Measurements from ENCODE around the gene UBE2O. TPM values are rescaled to one million over a fixed set of nuclear protein-coding genes. Genes with fewer than 3 reads are reported as not detected.

UBE2O gene
- total and polyA plus RNA-seq, 2 donors from 2014 or later, result 5.5 to 21.3 TPM

GRCh38 chr17:76426853-76427252 lies 26.1 kb downstream of the UBE2O start:
- Histone ChIP-seq H3K4me3 (ENCODE audit: low read length in 3 of 3) (no peak overlapping the region), H3K9ac (ENCODE audit: low read length in 3 of 3) (no peak overlapping the region), H3K27ac (ENCODE audit: low read depth in 2 of 2, low read length in 2 of 2) (peak overlapping the region in 1 of 2 donors; percentile 3), H3K4me1 (ENCODE audit: control insufficient read depth in 2 of 3, insufficient read depth in 2 of 3, low read depth in 1 of 3, low read length in 3 of 3) (peaks cover 0 to 8% (median 5%) of the 10 kb centered on the region in 3 donors), H3K9me3 (ENCODE audit: control insufficient read depth in 2 of 3, insufficient read depth in 1 of 3, low read length in 3 of 3) (no peaks in the 10 kb centered on the region), H3K27me3 (ENCODE audit: control insufficient read depth, insufficient read depth, low read length) (no peaks in the 10 kb centered on the region), H3K36me3 (ENCODE audit: control insufficient read depth in 2 of 3, insufficient read depth in 3 of 3, low read length in 3 of 3) (no peaks in the 10 kb centered on the region)
- no peak for DNase-seq
- intact Hi-C loops (cut with DNase I), result no loop called here
- TF ChIP-seq CTCF (IDR thresholded peaks at IDR 0.05; ENCODE audit: borderline replicate concordance, extremely low read depth, insufficient read depth), result no peak
- FAIRE-seq, result no peak

GRCh38 chr17:76422860-76423259 lies 30.1 kb downstream of the UBE2O start:
- no peak for FAIRE-seq
- H3K4me3 ChIP-seq (ENCODE audit: low read length in 3 of 3), result no peak overlapping the region

GRCh38 chr17:76422406-76422805 lies 30.5 kb downstream of the UBE2O start:
- Histone ChIP-seq H3K4me3 (ENCODE audit: low read length in 3 of 3) (no peak overlapping the region), H3K9ac (ENCODE audit: low read length in 3 of 3) (no peak overlapping the region), H3K27me3 (ENCODE audit: control insufficient read depth, insufficient read depth, low read length) (no peaks in the 10 kb centered on the region), H3K4me1 (ENCODE audit: control insufficient read depth in 2 of 3, insufficient read depth in 2 of 3, low read depth in 1 of 3, low read length in 3 of 3) (peaks cover 0 to 16% (median 4%) of the 10 kb centered on the region in 3 donors), H3K36me3 (ENCODE audit: control insufficient read depth in 2 of 3, insufficient read depth in 3 of 3, low read length in 3 of 3) (no peaks in the 10 kb centered on the region), H3K27ac (ENCODE audit: low read depth in 2 of 2, low read length in 2 of 2) (no peak overlapping the region), H3K9me3 (ENCODE audit: control insufficient read depth in 2 of 3, insufficient read depth in 1 of 3, low read length in 3 of 3) (no peaks in the 10 kb centered on the region)
- no peak for FAIRE-seq
- intact Hi-C loops (cut with DNase I), result no loop called here
- no peak for TF ChIP-seq CTCF (IDR thresholded peaks at IDR 0.05; ENCODE audit: borderline replicate concordance, extremely low read depth, insufficient read depth)
- no peak for DNase-seq

More at GRCh38 chr17:76422860-76423259, 30.1 kb downstream of the UBE2O start:
- H3K9me3 ChIP-seq (ENCODE audit: control insufficient read depth in 2 of 3, insufficient read depth in 1 of 3, low read length in 3 of 3), result no peaks in the 10 kb centered on the region
- intact Hi-C loops (cut with DNase I), result no loop called here
- no peak for DNase-seq
- no peak for TF ChIP-seq CTCF (IDR thresholded peaks at IDR 0.05; ENCODE audit: borderline replicate concordance, extremely low read depth, insufficient read depth)
- H3K36me3 ChIP-seq (ENCODE audit: control insufficient read depth in 2 of 3, insufficient read depth in 3 of 3, low read length in 3 of 3), result no peaks in the 10 kb centered on the region
- H3K9ac ChIP-seq (ENCODE audit: low read length in 3 of 3), result no peak overlapping the region
- peaks cover 0 to 19% (median 7%) of the 10 kb centered on the region in 3 donors for H3K4me1 ChIP-seq (ENCODE audit: control insufficient read depth in 2 of 3, insufficient read depth in 2 of 3, low read depth in 1 of 3, low read length in 3 of 3)
- no peak overlapping the region for H3K27ac ChIP-seq (ENCODE audit: low read depth in 2 of 2, low read length in 2 of 2)
- H3K27me3 ChIP-seq (ENCODE audit: control insufficient read depth, insufficient read depth, low read length), result no peaks in the 10 kb centered on the region

- Histone ChIP-seq H3K36me3 (ENCODE audit: control insufficient read depth in 2 of 3, insufficient read depth in 3 of 3, low read length in 3 of 3) (no peaks in the 10 kb centered on the region), H3K4me3 (ENCODE audit: low read length in 3 of 3) (no peak overlapping the region), H3K9ac (ENCODE audit: low read length in 3 of 3) (no peak overlapping the region), H3K27ac (ENCODE audit: low read depth in 2 of 2, low read length in 2 of 2) (no peak overlapping the region), H3K4me1 (ENCODE audit: control insufficient read depth in 2 of 3, insufficient read depth in 2 of 3, low read depth in 1 of 3, low read length in 3 of 3) (peaks cover 0 to 14% (median 4%) of the 10 kb centered on the region in 3 donors), H3K9me3 (ENCODE audit: control insufficient read depth in 2 of 3, insufficient read depth in 1 of 3, low read length in 3 of 3) (no peaks in the 10 kb centered on the region), H3K27me3 (ENCODE audit: control insufficient read depth, insufficient read depth, low read length) (no peaks in the 10 kb centered on the region)
- FAIRE-seq (no peak), DNase-seq (peak in 2 of 5 donors; percentile 53 to 74)
- TF ChIP-seq CTCF (IDR thresholded peaks at IDR 0.05; ENCODE audit: borderline replicate concordance, extremely low read depth, insufficient read depth), result no peak
- intact Hi-C loops (cut with DNase I), result no loop called here
Measured at GRCh38 chr17:76421044-76421407, 31.9 kb downstream of the UBE2O start.

Measured in kidney (tissue), 14 donors.